Panc1 (cell line): ENCODE data around the gene CNN2. TPM values are rescaled to one million over a fixed set of nuclear protein-coding genes. Genes with fewer than 3 reads are reported as not detected.
"Not testable (repeated sequence)": the region's sequence is repeated elsewhere in the genome, so short reads cannot be mapped to it uniquely, and the experiment has no call there.

Experiments
- ATAC-seq: fragments of 200-7000 bp; cut with Tn5 transposase; 2 replicates; pipeline ENCODE4 v1.9.1; 2020; ENCODE audit warnings: mild to moderate bottlenecking, moderate library complexity
- BruUV-seq: library from RNA; stranded (reverse); fragments of 400-500 nt; replicated peaks from 2 replicates; lab custom pipeline; 2021; lab: Mats Ljungman, UMichigan
- CTCF ChIA-PET: fragments of 300-600 bp; sonication (Branson Sonifier 250); formaldehyde crosslinking; loops from one replicate; lab custom pipeline; 2022; ENCODE audit warnings: antibody characterized with exemption; lab: Charles Lee
- POLR2A ChIA-PET: fragments of 300-600 bp; sonication (Branson Sonifier 250); formaldehyde crosslinking; loops from one replicate; lab custom pipeline; 2022; ENCODE audit warnings: antibody characterized with exemption; lab: Charles Lee
- DNase-seq: peaks from one replicate; pipeline ENCODE4 v3.0.0-alpha.2; 2010; ENCODE audit warnings: low read depth, low spot score
- H3K27ac ChIP-seq: 2 replicates; pipeline ENCODE4 v1.5.1; 2011; ENCODE audit warnings: mild to moderate bottlenecking, low read length, inconsistent platforms
- H3K27me3 ChIP-seq: fragments of 200-500 bp; sonication (Bioruptor generic); 2 replicates; pipeline ENCODE4 v1.6.0; 2014; ENCODE audit warnings: low read length, inconsistent platforms; ENCODE audit not compliant: control insufficient read depth, insufficient read depth
- H3K36me3 ChIP-seq: fragments of 200-500 bp; sonication (Bioruptor generic); 2 replicates; pipeline ENCODE4 v1.5.1; 2014; ENCODE audit warnings: inconsistent platforms, mild to moderate bottlenecking, low read length, moderate library complexity; ENCODE audit not compliant: control insufficient read depth, insufficient read depth
- H3K4me1 ChIP-seq: 2 replicates; pipeline ENCODE4 v1.5.1; 2011; ENCODE audit warnings: inconsistent platforms, mild to moderate bottlenecking, low read length, moderate library complexity; ENCODE audit not compliant: control insufficient read depth, insufficient read depth
- H3K4me3 ChIP-seq, 2 experiments: 2 replicates each; pipeline ENCODE4 v1.5.1; 2011 to 2012; ENCODE audit warnings: low read depth in 2 of 2, low read length in 2 of 2, mild to moderate bottlenecking in 2 of 2, inconsistent platforms in 1 of 2, moderate library complexity in 1 of 2
- H3K9me3 ChIP-seq: fragments of 200-500 bp; sonication (Bioruptor generic); 2 replicates; pipeline ENCODE4 v1.5.1; 2014; ENCODE audit warnings: low read depth, mild to moderate bottlenecking, inconsistent platforms, low read length, moderate library complexity; ENCODE audit not compliant: control insufficient read depth, insufficient read depth
- POLR2AphosphoS5 ChIP-seq: IDR thresholded peaks from 2 replicates; pipeline ENCODE4 v1.6.1; 2012; ENCODE audit warnings: mild to moderate bottlenecking, low read depth, low read length, moderate library complexity
- SIN3A ChIP-seq: IDR thresholded peaks from 2 replicates; pipeline ENCODE4 v1.6.1; 2012; ENCODE audit warnings: low read depth, mild to moderate bottlenecking, low read length, moderate library complexity, borderline replicate concordance; ENCODE audit not compliant: insufficient read depth
- in situ Hi-C: cut with HindIII; loops from 2 replicates; pipeline ENCODE4 v1.10.0; 2016; ENCODE audit warnings: low sequenced_read_pairs, low pct_unique_long_range_greater_than_20kb
- intact Hi-C: fragments of 100-400 bp; cut with micrococcal nuclease; formaldehyde crosslinking; loops from one replicate; pipeline ENCODE4 v1.10.0; 2022; ENCODE audit not compliant: unreplicated experiment
- total RNA-seq: library from RNA; stranded (reverse); gene quantifications from one replicate; pipeline ENCODE4 v1.2.1, GENCODE V29; 2021; ENCODE audit not compliant: unreplicated experiment
- TF ChIP-seq, protein P1 (sequence below), 2 experiments: IDR thresholded peaks; 2 replicates each; pipeline ENCODE4 v1.6.1; 2011 to 2012; ENCODE audit warnings: low read depth in 2 of 2, control low read depth in 1 of 2, low read length in 1 of 2, mild to moderate bottlenecking in 1 of 2, moderate library complexity in 1 of 2; ENCODE audit not compliant: insufficient read depth in 1 of 2

Gene CNN2
- total RNA-seq, 1 experiment from 2014 or later: 203 TPM

- Histone ChIP-seq H3K36me3 (no peaks in the 10 kb centered on the region; the same call in 1 of the 2 replicates), H3K4me3 (peak within 1 kb of the TSS; percentile 55 to 75), H3K27ac (peak within 1 kb of the TSS; percentile 88), H3K27me3 (no peaks in the 10 kb centered on the region), H3K9me3 (no peaks in the 10 kb centered on the region), H3K4me1 (peaks cover 20% of the 10 kb centered on the region)
- BruUV-seq: no TSS peak
- intact Hi-C loops: no loop called here
- in situ Hi-C loops: no loop called here
- DNase-seq: peak; percentile 86
- ATAC-seq: peak; percentile 87
- TF ChIP-seq SIN3A: peak; percentile 43; the same call in 1 of the 2 replicates
- TF ChIP-seq POLR2AphosphoS5: no peak; the same call in 1 of the 2 replicates
- TF ChIP-seq, protein P1, sequence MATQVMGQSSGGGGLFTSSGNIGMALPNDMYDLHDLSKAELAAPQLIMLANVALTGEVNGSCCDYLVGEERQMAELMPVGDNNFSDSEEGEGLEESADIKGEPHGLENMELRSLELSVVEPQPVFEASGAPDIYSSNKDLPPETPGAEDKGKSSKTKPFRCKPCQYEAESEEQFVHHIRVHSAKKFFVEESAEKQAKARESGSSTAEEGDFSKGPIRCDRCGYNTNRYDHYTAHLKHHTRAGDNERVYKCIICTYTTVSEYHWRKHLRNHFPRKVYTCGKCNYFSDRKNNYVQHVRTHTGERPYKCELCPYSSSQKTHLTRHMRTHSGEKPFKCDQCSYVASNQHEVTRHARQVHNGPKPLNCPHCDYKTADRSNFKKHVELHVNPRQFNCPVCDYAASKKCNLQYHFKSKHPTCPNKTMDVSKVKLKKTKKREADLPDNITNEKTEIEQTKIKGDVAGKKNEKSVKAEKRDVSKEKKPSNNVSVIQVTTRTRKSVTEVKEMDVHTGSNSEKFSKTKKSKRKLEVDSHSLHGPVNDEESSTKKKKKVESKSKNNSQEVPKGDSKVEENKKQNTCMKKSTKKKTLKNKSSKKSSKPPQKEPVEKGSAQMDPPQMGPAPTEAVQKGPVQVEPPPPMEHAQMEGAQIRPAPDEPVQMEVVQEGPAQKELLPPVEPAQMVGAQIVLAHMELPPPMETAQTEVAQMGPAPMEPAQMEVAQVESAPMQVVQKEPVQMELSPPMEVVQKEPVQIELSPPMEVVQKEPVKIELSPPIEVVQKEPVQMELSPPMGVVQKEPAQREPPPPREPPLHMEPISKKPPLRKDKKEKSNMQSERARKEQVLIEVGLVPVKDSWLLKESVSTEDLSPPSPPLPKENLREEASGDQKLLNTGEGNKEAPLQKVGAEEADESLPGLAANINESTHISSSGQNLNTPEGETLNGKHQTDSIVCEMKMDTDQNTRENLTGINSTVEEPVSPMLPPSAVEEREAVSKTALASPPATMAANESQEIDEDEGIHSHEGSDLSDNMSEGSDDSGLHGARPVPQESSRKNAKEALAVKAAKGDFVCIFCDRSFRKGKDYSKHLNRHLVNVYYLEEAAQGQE (IDR thresholded peaks at IDR 0.05; ENCODE audit: insufficient read depth in 1 of 2, low read depth in 2 of 2, low read length in 1 of 2): no peak
- CTCF ChIA-PET: interaction anchor here (0.6 kb wide), 1 partner anchor 200 kb away, joined by 3 read pairs; no protein-coding TSS in a partner anchor
- POLR2A ChIA-PET: no interaction called here
These were observed 5.5 kb upstream of the CNN2 start, which contains the start of gene TMEM259 for GRCh38 chr19:1020868-1021425. TMEM259 (minus strand) TSS chr19:1021123; CDS start chr19:1020996, 127 bp downstream.

GRCh38 chr19:1023883-1024188 lies 2.6 kb upstream of the CNN2 start:
- DNase-seq, H3K27ac ChIP-seq, ATAC-seq, BruUV-seq, H3K36me3 ChIP-seq, H3K9me3 ChIP-seq, in situ Hi-C loops, CTCF ChIA-PET, intact Hi-C loops, POLR2A ChIA-PET, H3K4me1 ChIP-seq, H3K4me3 ChIP-seq, H3K27me3 ChIP-seq: not testable (repeated sequence)

GRCh38 chr19:1025080-1025479 lies 1.3 kb upstream of the CNN2 start:
- H3K4me1 ChIP-seq, in situ Hi-C loops, H3K9me3 ChIP-seq, CTCF ChIA-PET, ATAC-seq, DNase-seq, H3K27ac ChIP-seq, H3K36me3 ChIP-seq, H3K4me3 ChIP-seq, POLR2A ChIA-PET, H3K27me3 ChIP-seq, intact Hi-C loops, BruUV-seq: not testable (repeated sequence)
